VCaP (cell line): Measurements from ENCODE around the gene STK4.

Source experiments
- H3K27ac ChIP-seq: fragments of 450-650 bp; 2 replicates; pipeline ENCODE4 v1.5.1; 2017
- TF ChIP-seq, protein P1 (sequence below): fragments of 450-650 bp; conservative IDR thresholded peaks from 2 replicates; pipeline ENCODE4 v1.5.1; 2017; ENCODE audit warnings: mild to moderate bottlenecking, moderate library complexity

Gene STK4

DNA sequence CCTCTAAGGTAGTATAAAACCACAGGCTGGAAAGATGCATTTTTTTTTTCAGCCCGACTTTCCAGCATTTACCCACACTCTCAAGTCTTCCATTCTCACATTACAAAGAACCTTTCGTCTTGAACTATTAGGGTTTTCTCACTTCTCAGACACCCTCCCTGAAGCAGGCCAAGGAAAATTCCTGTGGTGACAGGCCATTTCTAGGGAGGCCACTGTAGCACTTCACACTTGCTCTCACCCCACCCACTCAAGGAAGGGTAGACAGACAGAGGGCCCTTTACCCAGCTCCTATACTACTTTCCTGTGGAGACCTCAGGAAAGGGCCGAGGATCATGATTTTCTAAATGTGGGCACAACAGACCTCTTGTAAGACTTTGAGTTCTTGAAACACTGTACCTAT lies 106.9 kb downstream of the STK4 start:
- TF ChIP-seq, protein P1, sequence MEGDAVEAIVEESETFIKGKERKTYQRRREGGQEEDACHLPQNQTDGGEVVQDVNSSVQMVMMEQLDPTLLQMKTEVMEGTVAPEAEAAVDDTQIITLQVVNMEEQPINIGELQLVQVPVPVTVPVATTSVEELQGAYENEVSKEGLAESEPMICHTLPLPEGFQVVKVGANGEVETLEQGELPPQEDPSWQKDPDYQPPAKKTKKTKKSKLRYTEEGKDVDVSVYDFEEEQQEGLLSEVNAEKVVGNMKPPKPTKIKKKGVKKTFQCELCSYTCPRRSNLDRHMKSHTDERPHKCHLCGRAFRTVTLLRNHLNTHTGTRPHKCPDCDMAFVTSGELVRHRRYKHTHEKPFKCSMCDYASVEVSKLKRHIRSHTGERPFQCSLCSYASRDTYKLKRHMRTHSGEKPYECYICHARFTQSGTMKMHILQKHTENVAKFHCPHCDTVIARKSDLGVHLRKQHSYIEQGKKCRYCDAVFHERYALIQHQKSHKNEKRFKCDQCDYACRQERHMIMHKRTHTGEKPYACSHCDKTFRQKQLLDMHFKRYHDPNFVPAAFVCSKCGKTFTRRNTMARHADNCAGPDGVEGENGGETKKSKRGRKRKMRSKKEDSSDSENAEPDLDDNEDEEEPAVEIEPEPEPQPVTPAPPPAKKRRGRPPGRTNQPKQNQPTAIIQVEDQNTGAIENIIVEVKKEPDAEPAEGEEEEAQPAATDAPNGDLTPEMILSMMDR: no peak
- no peak overlapping the region for H3K27ac ChIP-seq

DNA sequence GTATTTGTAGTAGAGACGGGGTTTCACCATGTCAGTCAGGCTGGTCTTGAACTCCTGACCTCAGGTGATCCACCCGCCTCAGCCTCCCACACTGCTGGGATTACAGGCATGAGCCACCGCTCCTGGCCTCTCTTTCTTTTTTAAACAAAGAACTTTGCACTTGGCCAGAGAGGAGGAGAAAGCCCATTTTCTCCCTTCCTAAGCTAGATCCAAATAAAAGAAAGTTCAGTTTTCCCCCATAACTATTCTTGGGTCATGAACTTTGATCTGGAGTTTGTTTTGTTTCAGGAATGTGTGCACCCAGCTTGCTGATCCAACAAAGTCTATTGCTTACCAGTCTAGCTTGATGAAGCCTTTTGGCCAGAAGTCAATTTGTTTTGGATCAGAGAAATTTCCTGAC lies 111.2 kb downstream of the STK4 start:
- TF ChIP-seq, protein P1: no peak
- peak overlapping the region; percentile 24 for H3K27ac ChIP-seq

DNA sequence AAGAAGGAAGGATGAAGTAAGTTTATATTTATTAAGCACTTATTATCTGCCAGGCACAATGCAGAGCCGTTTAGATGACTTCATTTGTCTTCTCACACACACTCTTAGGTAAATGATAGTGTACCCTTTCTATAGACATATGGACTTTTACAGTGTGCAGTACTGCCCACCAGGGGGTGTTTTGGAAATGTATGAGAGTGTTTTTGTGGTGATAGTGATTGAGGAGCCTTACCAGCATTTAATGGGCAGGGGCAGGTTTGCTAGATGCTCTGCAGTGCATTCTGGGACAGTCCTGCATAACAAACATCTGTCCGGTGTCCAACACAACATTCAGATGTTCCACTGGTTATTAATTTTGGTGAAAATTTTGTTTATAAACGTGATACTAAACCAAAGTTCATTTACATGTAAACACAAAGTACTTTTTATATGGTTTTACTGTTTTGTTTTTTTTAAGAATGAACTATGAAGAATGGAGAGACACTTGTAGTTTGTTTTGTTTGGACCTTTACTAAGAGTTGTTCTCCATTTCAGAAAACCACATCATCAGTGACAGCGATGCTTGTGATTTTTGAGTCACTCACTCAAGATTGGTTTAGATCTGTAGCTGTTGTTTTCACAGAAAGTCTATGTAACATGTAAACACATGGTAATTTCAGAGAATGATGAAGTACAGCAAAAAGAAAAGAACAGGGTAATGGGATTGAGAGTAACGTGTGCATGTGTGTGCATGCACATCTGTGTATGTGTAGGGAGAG lies 114.7 kb downstream of the STK4 start:
- H3K27ac ChIP-seq: no peak overlapping the region
- TF ChIP-seq, protein P1: peak; percentile 62; the same call in 1 of the 2 replicates

DNA sequence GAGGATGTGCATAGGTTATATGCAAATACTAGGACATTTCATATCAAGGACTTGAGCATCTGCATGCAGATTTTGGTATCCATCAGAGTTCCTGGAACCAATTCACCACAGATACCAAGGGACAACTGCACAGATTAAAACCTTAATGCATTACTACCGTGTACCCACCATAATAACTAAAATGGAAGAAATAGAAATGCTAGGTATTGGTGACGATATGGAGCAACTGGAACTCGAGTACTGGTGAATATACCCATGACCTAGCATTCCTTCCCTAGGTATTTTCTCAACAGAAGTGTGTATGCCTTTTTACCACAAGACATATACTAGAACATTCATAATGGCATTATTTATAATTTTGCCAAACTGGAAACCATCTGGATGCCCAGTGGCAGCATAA lies 116.2 kb downstream of the STK4 start:
- TF ChIP-seq, protein P1: no peak
- H3K27ac ChIP-seq: no peak overlapping the region

DNA sequence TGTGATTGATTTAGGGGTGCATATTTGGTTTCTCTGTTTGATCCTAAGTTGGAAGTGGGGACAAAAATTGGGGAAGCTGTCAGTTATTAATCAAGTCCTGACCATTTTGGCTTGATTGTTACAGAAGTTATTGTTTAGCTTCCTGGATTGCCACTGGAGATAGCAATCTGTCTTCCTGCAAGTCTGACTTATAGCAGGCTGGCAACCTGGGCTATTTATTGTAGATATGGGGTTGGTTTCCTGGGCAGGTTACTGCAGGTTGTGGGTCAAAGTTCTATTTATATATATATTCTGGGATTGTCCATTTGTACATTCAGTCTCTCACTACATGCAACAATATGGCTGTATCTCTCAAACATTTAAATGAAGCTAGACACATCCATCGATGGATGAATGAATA lies 116.8 kb downstream of the STK4 start:
- H3K27ac ChIP-seq: no peak overlapping the region
- TF ChIP-seq, protein P1: no peak

DNA sequence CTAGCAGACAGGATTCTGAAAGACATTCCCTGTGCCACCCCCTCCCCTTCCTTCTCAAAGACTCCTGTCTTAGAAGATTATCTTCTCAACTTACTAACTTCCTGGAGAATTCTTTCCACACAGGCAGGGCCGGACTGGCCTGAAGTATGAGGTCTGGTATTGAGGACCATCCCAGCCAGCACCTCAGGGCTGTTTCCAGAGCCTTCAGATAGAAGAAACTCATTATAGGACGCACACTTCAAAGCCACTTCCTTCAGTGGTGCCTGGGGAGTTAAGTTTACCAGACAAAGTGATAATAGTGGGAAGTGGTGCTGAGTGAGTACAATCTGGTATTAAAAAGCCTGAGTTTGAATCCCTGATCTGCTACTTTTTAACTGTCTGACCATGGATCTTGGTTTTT lies 119.0 kb downstream of the STK4 start:
- H3K27ac ChIP-seq: no peak overlapping the region
- TF ChIP-seq, protein P1: no peak

DNA sequence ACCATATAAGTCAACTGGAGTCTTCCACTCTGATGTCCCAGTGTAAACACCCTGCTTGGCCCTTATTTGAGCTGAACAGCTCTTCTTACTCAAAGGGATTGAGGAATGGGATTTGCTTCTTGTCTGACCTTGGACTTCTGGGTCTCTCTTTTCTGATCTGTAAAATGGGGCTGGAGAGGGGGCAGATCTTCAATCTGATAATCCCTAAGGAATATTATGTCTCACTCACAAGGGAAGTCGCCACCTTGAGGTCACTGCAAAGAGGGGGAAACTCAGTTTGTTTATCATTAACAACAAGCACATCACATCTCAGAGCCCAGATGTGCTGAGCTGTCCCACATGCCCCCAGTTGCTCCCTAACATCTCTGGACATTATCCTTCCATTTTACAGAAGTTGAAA lies 119.6 kb downstream of the STK4 start:
- TF ChIP-seq, protein P1: no peak
- no peak overlapping the region for H3K27ac ChIP-seq
